Lower lobe of right lung (tissue), 2 donors: ENCODE results near the gene REG4. TPM values are rescaled to one million over a fixed set of nuclear protein-coding genes. Genes with fewer than 3 reads are reported as not detected.

Source experiments
- ATAC-seq, 2 donors: fragments of 200-7000 bp; cut with Tn5 transposase; one replicate each; pipeline ENCODE4 v1.9.1; 2020 to 2022; ENCODE audit warnings: mild to moderate bottlenecking in 2 of 2, moderate library complexity in 2 of 2
- DNase-seq: peaks from one replicate; pipeline ENCODE4 v3.0.0-alpha.2; 2020
- H3K27ac ChIP-seq: fragments of 200-600 bp; one replicate; pipeline ENCODE4 v1.8.0; 2022
- H3K27me3 ChIP-seq: fragments of 200-600 bp; one replicate; pipeline ENCODE4 v1.8.0; 2022; ENCODE audit warnings: low read depth
- H3K36me3 ChIP-seq: fragments of 200-600 bp; one replicate; pipeline ENCODE4 v1.8.0; 2022; ENCODE audit warnings: mild to moderate bottlenecking
- H3K4me1 ChIP-seq: fragments of 200-600 bp; one replicate; pipeline ENCODE4 v1.8.0; 2022
- H3K4me3 ChIP-seq: fragments of 200-600 bp; one replicate; pipeline ENCODE4 v1.8.0; 2022; ENCODE audit warnings: mild to moderate bottlenecking
- H3K9me3 ChIP-seq: fragments of 200-600 bp; one replicate; pipeline ENCODE4 v1.8.0; 2022
- intact Hi-C: fragments of 100-400 bp; cut with DNase I; formaldehyde crosslinking; loops from one replicate; pipeline ENCODE4 v1.11.0; 2022
- total RNA-seq: library from RNA; stranded (reverse); fragmentation: NEBNext Ultra II Directional; extraction: Animal tissue kit (Norgen Biotek cat#: 25700); gene quantifications from one replicate; pipeline ENCODE4 v1.2.1, GENCODE V29; 2021
- TF ChIP-seq, protein P1 (sequence below): fragments of 200-600 bp; IDR thresholded peaks from one replicate; pipeline ENCODE4 v1.8.0; 2022; ENCODE audit warnings: antibody characterized with exemption, mild to moderate bottlenecking
- donor health status: DM: no; HTN: yes; CAD: no; lungs with severe emphysema.

REG4 gene
- total RNA-seq, 1 donor from 2014 or later = not detected

DNA sequence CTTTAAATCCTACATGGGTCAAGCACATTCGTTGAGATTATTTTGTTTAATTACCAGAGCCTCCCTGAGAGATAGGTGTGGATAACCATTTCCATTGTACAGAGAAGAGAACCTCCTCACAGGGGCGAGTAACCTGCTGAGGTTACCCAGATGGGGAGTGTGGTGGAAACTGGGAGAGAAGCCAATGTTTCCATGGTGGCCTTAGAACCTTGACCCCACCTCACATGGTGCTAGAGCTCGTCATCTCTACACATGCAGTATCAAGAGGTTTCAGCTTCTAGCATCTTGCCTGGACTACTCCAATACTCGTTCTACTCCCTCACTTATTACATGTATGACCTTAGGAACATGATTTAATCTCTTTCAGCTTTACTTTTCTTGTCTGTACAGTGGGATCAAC is 4.8 kb downstream of the REG4 start:
- DNase-seq (no peak), ATAC-seq (no peak)
- Histone ChIP-seq H3K4me1 (no peaks in the 10 kb centered on the region), H3K4me3 (no peak overlapping the region), H3K9me3 (no peaks in the 10 kb centered on the region), H3K27ac (no peak overlapping the region), H3K36me3 (no peaks in the 10 kb centered on the region), H3K27me3 (peaks cover 4% of the 10 kb centered on the region)
- intact Hi-C loops = no loop called here
- TF ChIP-seq, protein P1, sequence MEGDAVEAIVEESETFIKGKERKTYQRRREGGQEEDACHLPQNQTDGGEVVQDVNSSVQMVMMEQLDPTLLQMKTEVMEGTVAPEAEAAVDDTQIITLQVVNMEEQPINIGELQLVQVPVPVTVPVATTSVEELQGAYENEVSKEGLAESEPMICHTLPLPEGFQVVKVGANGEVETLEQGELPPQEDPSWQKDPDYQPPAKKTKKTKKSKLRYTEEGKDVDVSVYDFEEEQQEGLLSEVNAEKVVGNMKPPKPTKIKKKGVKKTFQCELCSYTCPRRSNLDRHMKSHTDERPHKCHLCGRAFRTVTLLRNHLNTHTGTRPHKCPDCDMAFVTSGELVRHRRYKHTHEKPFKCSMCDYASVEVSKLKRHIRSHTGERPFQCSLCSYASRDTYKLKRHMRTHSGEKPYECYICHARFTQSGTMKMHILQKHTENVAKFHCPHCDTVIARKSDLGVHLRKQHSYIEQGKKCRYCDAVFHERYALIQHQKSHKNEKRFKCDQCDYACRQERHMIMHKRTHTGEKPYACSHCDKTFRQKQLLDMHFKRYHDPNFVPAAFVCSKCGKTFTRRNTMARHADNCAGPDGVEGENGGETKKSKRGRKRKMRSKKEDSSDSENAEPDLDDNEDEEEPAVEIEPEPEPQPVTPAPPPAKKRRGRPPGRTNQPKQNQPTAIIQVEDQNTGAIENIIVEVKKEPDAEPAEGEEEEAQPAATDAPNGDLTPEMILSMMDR = no peak

DNA sequence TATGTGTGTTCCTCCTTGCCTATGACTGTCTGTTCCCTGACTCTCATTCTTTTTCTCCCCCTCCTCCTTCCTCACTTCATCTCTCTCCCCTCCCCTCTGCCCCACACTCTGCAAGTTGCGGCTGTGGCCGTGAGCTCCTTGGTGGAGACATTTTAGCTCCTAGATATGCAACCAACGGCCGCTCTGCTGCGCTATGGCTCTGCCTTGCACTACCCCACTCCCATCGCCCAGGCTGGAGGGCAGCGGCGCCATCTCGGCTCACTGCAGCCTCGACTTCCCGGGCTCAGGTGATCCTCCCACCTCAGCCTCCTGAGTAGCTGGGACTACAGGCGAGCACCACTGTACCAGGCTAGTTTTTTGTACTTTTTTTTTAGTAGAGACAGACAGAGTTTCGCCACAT is 5.5 kb downstream of the REG4 start:
- no peak overlapping the region for H3K27ac ChIP-seq
- TF ChIP-seq, protein P1 = no peak
- H3K36me3 ChIP-seq = no peaks in the 10 kb centered on the region
- intact Hi-C loops = no loop called here
- no peaks in the 10 kb centered on the region for H3K9me3 ChIP-seq
- H3K4me3 ChIP-seq = no peak overlapping the region
- no peak for ATAC-seq
- peaks cover 4% of the 10 kb centered on the region for H3K27me3 ChIP-seq
- no peak for DNase-seq
- H3K4me1 ChIP-seq = no peaks in the 10 kb centered on the region

DNA sequence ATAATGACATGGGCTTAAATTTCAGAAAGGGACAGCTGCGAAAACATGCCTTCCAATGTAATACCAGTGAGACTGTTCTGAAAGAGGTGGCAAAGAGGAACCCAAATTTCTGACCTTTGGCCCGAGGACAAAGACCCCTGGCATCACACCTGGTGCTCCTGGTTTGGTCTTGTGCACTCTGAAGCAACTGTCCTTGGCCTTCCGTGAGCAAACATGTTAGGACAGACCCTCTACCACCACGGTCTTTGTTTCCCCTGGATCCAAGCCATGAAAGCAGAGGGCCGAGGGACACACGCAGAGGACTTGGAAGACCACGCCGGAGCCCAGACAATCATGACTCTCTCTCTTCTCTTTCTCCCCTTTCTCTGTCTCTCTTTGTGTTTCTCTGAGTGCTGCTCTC is 6.0 kb downstream of the REG4 start:
- intact Hi-C loops = no loop called here
- Histone ChIP-seq H3K4me3 (no peak overlapping the region), H3K36me3 (no peaks in the 10 kb centered on the region), H3K4me1 (no peaks in the 10 kb centered on the region), H3K27ac (no peak overlapping the region), H3K27me3 (peaks cover 4% of the 10 kb centered on the region), H3K9me3 (no peaks in the 10 kb centered on the region)
- TF ChIP-seq, protein P1 = no peak
- ATAC-seq = no peak
- DNase-seq = no peak

DNA sequence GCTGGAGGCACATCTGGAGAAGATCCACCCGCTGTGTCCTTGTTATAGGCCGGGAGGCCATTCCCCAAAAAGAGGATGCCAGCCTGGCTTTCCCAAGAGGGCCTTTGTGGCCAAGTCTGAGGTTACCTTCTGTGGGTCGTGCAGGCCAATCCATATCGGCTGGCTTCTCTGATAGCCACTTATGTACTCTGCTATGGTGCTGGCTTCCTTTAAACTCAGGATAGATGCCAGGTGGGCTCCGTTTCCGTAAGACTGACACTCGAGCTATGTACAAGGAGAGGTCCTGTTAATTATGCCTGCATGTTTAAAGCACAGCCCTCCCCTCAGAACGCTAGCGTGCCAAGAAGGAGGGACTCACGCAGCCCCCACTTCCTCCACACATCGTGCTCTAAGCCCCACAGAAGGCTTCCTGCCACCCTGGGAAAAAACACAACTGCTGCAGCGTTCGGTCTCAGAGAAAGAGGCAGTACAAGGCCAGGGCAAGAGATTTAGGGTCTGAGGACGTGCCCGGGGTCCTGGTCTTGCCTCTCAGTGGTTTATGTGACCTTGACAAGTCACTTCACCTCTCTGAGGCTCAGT is 11.6 kb downstream of the REG4 start:
- Histone ChIP-seq H3K27me3 (no peaks in the 10 kb centered on the region), H3K4me3 (no peak overlapping the region), H3K27ac (no peak overlapping the region), H3K4me1 (no peaks in the 10 kb centered on the region), H3K36me3 (no peaks in the 10 kb centered on the region), H3K9me3 (no peaks in the 10 kb centered on the region)
- ATAC-seq (no peak), DNase-seq (no peak)
- intact Hi-C loops = no loop called here
- TF ChIP-seq, protein P1 = no peak

DNA sequence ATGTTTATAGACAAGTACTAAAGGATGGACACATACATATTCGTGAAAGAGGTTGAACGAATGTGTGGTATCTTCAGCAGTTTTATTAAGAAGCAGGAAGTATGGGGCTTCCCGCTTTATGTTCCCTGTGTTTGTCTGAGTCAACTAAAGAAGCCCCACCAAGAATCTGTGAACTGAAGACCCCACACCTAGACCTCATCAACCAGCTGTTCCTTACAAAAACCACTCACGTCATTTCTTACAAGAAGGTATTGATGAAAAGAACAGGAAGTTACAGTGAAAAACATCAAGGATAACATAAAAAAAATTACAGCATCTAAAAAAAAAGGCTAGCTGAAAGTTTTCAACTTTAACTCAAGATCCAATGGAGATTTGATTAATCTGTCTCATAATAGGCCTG is 12.3 kb downstream of the REG4 start:
- Histone ChIP-seq H3K27ac (no peak overlapping the region), H3K4me1 (no peaks in the 10 kb centered on the region), H3K27me3 (no peaks in the 10 kb centered on the region), H3K9me3 (no peaks in the 10 kb centered on the region), H3K4me3 (no peak overlapping the region), H3K36me3 (no peaks in the 10 kb centered on the region)
- ATAC-seq (no peak), DNase-seq (no peak)
- intact Hi-C loops = no loop called here
- TF ChIP-seq, protein P1 = no peak

DNA sequence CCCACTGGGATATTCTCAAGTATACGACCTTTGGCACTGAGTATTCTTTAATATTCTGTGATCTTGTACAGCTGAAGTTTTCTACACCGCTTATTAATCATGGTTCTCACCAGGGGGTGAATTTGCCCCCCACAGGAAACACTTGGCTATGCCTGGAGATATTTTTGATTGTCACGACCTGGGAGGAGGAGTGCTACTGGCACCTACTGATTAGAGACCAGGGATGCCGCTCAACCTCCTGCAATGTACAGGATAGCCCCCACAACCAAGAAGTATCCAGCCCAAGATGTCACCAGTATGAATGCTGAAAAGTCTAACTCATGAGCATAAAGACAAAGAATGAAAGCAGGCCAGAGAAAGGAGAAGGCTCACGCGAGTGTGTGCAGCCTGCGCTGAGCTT is 13.7 kb downstream of the REG4 start:
- DNase-seq (no peak), ATAC-seq (no peak)
- Histone ChIP-seq H3K4me1 (no peaks in the 10 kb centered on the region), H3K4me3 (no peak overlapping the region), H3K9me3 (no peaks in the 10 kb centered on the region), H3K27ac (no peak overlapping the region), H3K36me3 (no peaks in the 10 kb centered on the region), H3K27me3 (no peaks in the 10 kb centered on the region)
- intact Hi-C loops = no loop called here
- TF ChIP-seq, protein P1 = no peak
